ENCODE measurements around the gene AQP2. TPM values are rescaled to one million over a fixed set of nuclear protein-coding genes. Genes with fewer than 3 reads are reported as not detected.
A peak's percentile ranks its signal among the peaks of the same experiment; 100 is the strongest.

AQP2 gene
- total RNA-seq: not detected in 2 replicates
- long read RNA-seq: 0 reads

- Mint-ChIP-seq H3K36me3 (ENCODE audit: low read depth) (no peaks in the 10 kb centered on the region), H3K4me3 (no peak within 1 kb of the TSS), H3K9me3 (no peaks in the 10 kb centered on the region), H3K4me1 (peaks cover 7% of the 10 kb centered on the region), H3K27me3 (ENCODE audit: low read depth) (no peaks in the 10 kb centered on the region), H3K27ac (ENCODE audit: unreplicated experiment) (peak within 1 kb of the TSS; percentile 71)
- TF ChIP-seq CTCF (conservative IDR thresholded peaks at IDR 0.05): no peak
- DNase-seq (ENCODE audit: low read depth, low spot score): no peak
Measured at GRCh38 chr12:49950273-49951251, at the start of gene AQP2. TSS of gene AQP2 (plus strand) at chr12:49950737. CDS start at chr12:49950831, 94 bp downstream.

GRCh38 chr12:49901026-49901425, 49.5 kb upstream of the AQP2 start:
- no peak for DNase-seq (ENCODE audit: low read depth, low spot score)
- no peak for TF ChIP-seq CTCF (conservative IDR thresholded peaks at IDR 0.05)
- no peaks in the 10 kb centered on the region for H3K9me3 Mint-ChIP-seq
- H3K36me3 Mint-ChIP-seq (ENCODE audit: low read depth): no peaks in the 10 kb centered on the region
- peaks cover 23% of the 10 kb centered on the region for H3K27me3 Mint-ChIP-seq (ENCODE audit: low read depth)
- H3K4me3 Mint-ChIP-seq: no peak overlapping the region
- peaks cover 10% of the 10 kb centered on the region for H3K4me1 Mint-ChIP-seq
- no peak overlapping the region for H3K27ac Mint-ChIP-seq (ENCODE audit: unreplicated experiment)

GRCh38 chr12:49901986-49902385, 48.6 kb upstream of the AQP2 start:
- Mint-ChIP-seq H3K4me1 (peaks cover 11% of the 10 kb centered on the region), H3K9me3 (no peaks in the 10 kb centered on the region), H3K27me3 (ENCODE audit: low read depth) (peaks cover 23% of the 10 kb centered on the region), H3K4me3 (no peak overlapping the region), H3K27ac (ENCODE audit: unreplicated experiment) (no peak overlapping the region), H3K36me3 (ENCODE audit: low read depth) (no peaks in the 10 kb centered on the region)
- DNase-seq (ENCODE audit: low read depth, low spot score): no peak
- no peak for TF ChIP-seq CTCF (conservative IDR thresholded peaks at IDR 0.05)

- no peaks in the 10 kb centered on the region for H3K36me3 Mint-ChIP-seq (ENCODE audit: low read depth)
- H3K27ac Mint-ChIP-seq (ENCODE audit: unreplicated experiment): no peak overlapping the region
- peaks cover 17% of the 10 kb centered on the region for H3K4me1 Mint-ChIP-seq
- no peak for TF ChIP-seq CTCF (conservative IDR thresholded peaks at IDR 0.05)
- H3K4me3 Mint-ChIP-seq: peak overlapping the region; percentile 42
- no peak for DNase-seq (ENCODE audit: low read depth, low spot score)
- H3K9me3 Mint-ChIP-seq: no peaks in the 10 kb centered on the region
- H3K27me3 Mint-ChIP-seq (ENCODE audit: low read depth): peaks cover 26% of the 10 kb centered on the region
Measured at GRCh38 chr12:49902399-49903350, 47.9 kb upstream of the AQP2 start.

GRCh38 chr12:49903351-49903699, 47.2 kb upstream of the AQP2 start:
- Mint-ChIP-seq H3K9me3 (no peaks in the 10 kb centered on the region), H3K4me3 (peak overlapping the region; percentile 54)

More at GRCh38 chr12:49903351-49903699, 47.2 kb upstream of the AQP2 start:
- DNase-seq (ENCODE audit: low read depth, low spot score): no peak
- Mint-ChIP-seq H3K27me3 (ENCODE audit: low read depth) (peaks cover 26% of the 10 kb centered on the region), H3K4me1 (peaks cover 17% of the 10 kb centered on the region), H3K36me3 (ENCODE audit: low read depth) (no peaks in the 10 kb centered on the region), H3K27ac (ENCODE audit: unreplicated experiment) (no peak overlapping the region)
- no peak for TF ChIP-seq CTCF (conservative IDR thresholded peaks at IDR 0.05)

Measured in neural crest cell (in vitro differentiated cells).